ENCODE data around the gene RWDD4. TPM values are rescaled to one million over a fixed set of nuclear protein-coding genes. Genes with fewer than 3 reads are reported as not detected.

Gene RWDD4
- total and polyA plus RNA-seq, 11 donors: 8.2 to 20.4 (median 15.8) TPM

DNA sequence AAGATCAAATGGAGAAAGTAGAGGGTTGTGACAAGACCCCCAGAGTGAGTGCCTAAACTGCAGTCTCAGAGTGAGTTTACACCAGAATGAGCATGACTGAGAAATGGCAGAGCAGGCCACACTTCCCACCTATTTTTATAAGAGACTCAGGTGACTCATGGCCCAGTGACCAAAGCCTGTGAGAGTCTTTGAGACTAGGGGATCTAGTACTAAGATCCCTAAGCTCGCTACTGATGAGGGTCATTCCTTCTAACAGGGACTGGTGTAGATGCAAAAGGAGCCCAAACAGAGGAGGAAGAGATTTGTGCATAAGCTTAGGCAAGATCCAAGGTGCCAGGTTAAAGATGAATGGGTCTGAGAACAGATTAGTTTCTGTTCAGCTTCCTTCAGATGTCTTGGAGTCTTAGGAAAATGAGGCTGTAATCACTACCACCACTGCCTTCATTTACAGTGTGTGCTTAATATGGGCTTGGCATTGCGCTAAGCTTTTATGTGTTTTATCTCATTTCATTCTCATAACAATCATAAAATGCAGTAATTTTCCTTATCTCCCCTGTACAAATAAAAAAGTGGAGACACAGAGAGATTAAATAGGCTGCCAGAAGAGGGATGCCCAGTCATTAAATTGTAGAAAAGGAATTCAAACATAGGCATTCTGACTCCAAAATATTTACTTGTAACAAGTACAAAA lies 62.8 kb downstream of the RWDD4 start:
- H3K27ac ChIP-seq: no peak overlapping the region
- H3K9me3 ChIP-seq: no peaks in the 10 kb centered on the region
- H3K4me1 ChIP-seq: no peaks in the 10 kb centered on the region
- H3K27me3 ChIP-seq: no peaks in the 10 kb centered on the region
- TF ChIP-seq, protein P1, sequence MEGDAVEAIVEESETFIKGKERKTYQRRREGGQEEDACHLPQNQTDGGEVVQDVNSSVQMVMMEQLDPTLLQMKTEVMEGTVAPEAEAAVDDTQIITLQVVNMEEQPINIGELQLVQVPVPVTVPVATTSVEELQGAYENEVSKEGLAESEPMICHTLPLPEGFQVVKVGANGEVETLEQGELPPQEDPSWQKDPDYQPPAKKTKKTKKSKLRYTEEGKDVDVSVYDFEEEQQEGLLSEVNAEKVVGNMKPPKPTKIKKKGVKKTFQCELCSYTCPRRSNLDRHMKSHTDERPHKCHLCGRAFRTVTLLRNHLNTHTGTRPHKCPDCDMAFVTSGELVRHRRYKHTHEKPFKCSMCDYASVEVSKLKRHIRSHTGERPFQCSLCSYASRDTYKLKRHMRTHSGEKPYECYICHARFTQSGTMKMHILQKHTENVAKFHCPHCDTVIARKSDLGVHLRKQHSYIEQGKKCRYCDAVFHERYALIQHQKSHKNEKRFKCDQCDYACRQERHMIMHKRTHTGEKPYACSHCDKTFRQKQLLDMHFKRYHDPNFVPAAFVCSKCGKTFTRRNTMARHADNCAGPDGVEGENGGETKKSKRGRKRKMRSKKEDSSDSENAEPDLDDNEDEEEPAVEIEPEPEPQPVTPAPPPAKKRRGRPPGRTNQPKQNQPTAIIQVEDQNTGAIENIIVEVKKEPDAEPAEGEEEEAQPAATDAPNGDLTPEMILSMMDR (IDR thresholded peaks at IDR 0.05): no peak
- TF ChIP-seq POLR2A (IDR thresholded peaks at IDR 0.05): no peak
- intact Hi-C loops (cut with DNase I): no loop called here
- H3K4me3 ChIP-seq: no peak overlapping the region
- WGBS, 4 donors: 82 to 90% (median 84%) methylated on average over 2 of the region's 2 CpGs
- no peak for ATAC-seq
- H3K36me3 ChIP-seq: no peaks in the 10 kb centered on the region
- no peak for DNase-seq

DNA sequence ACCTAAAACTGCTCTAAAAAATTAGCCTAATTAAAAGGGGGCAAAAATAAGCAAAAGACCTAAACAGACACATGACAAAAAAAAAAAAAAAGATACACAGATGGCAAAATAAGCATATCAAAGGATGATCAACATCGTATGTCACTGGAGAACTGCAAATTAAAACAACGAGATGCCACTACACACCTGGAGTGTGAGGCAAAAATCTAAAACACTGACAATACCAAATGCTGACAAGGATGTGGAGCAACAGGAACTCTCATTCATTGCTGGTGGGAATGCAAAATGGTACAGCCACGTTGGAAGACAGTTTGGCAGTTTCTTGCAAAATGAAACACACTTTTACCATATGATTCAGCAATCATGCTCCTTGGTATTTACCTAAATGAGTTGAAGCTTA lies 64.2 kb downstream of the RWDD4 start:
- H3K27ac ChIP-seq: no peak overlapping the region
- ATAC-seq (no peak), DNase-seq (no peak)
- TF ChIP-seq POLR2A (IDR thresholded peaks at IDR 0.05): no peak
- no peaks in the 10 kb centered on the region for H3K4me1 ChIP-seq
- 81 to 87% (median 82%) methylated on average over 3 of the region's 3 CpGs for WGBS, 4 donors
- no peaks in the 10 kb centered on the region for H3K36me3 ChIP-seq
- H3K4me3 ChIP-seq: no peak overlapping the region
- H3K9me3 ChIP-seq: no peaks in the 10 kb centered on the region
- intact Hi-C loops (cut with DNase I): no loop called here
- H3K27me3 ChIP-seq: no peaks in the 10 kb centered on the region

DNA sequence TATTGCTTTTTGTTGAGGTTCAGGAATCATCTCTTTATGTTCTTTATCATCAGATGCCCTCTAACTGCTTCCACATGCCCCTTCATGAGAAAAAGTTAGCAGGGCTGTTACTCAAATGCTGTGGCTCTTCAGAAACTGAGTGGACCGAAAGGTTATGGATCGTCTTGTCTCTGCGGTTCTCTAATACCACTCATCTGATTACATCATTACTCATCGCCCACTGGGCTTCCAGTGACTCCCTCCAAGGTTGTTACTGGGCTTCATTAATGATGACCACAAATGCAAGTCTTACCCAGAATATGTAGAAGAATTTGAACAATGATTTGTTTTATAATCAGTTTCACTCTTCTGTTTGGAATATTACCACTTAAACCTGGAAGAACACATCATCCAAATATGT lies 67.7 kb downstream of the RWDD4 start:
- H3K9me3 ChIP-seq: no peaks in the 10 kb centered on the region
- H3K27ac ChIP-seq: no peak overlapping the region
- intact Hi-C loops (cut with DNase I): no loop called here
- no peak for TF ChIP-seq POLR2A (IDR thresholded peaks at IDR 0.05)
- TF ChIP-seq, protein P1 (IDR thresholded peaks at IDR 0.05): no peak
- ATAC-seq (no peak), DNase-seq (no peak)
- 84 to 90% (median 88%) methylated on average over 4 of the region's 4 CpGs for WGBS, 4 donors
- H3K36me3 ChIP-seq: no peaks in the 10 kb centered on the region
- peaks cover 0 to 5% (median 0%) of the 10 kb centered on the region in 12 donors for H3K4me1 ChIP-seq
- no peak overlapping the region for H3K4me3 ChIP-seq
- no peaks in the 10 kb centered on the region for H3K27me3 ChIP-seq

Other genes with a start within 250 kb of the RWDD4 start
- gene CDKN2AIP, start 214.5 kb downstream of the RWDD4 start, total RNA-seq: 10 to 100 TPM in 4 of 9 donors, 1 to 10 TPM in 5; 8.0 to 12.5 (median 9.7) TPM
- gene CDKN2AIP, start 214.5 kb downstream of the RWDD4 start, polyA plus RNA-seq: 1 to 10 TPM; 5.3 to 6.9 TPM
- 1 to 10 TPM; 3.6 to 6.9 (median 5.4) TPM for gene ING2, start 154.1 kb downstream of the RWDD4 start, total RNA-seq
- 10 to 100 TPM in 1 of 2 donors, 1 to 10 TPM in 1; 2.9 to 10.9 TPM for gene ING2, start 154.1 kb downstream of the RWDD4 start, polyA plus RNA-seq
- gene TRAPPC11, start 108 bp upstream of the RWDD4 start, total RNA-seq: 10 to 100 TPM; 16.3 to 28.5 (median 22.0) TPM
- 10 to 100 TPM; 10.4 to 11.7 TPM for gene TRAPPC11, start 108 bp upstream of the RWDD4 start, polyA plus RNA-seq
- gene STOX2, start 246.1 kb upstream of the RWDD4 start, total RNA-seq: 10 to 100 TPM; 11.5 to 19.6 (median 13.5) TPM
- gene STOX2, start 246.1 kb upstream of the RWDD4 start, polyA plus RNA-seq: 1 to 10 TPM; 2.8 to 6.2 TPM